ENCODE data around the gene ANKH.

DNA sequence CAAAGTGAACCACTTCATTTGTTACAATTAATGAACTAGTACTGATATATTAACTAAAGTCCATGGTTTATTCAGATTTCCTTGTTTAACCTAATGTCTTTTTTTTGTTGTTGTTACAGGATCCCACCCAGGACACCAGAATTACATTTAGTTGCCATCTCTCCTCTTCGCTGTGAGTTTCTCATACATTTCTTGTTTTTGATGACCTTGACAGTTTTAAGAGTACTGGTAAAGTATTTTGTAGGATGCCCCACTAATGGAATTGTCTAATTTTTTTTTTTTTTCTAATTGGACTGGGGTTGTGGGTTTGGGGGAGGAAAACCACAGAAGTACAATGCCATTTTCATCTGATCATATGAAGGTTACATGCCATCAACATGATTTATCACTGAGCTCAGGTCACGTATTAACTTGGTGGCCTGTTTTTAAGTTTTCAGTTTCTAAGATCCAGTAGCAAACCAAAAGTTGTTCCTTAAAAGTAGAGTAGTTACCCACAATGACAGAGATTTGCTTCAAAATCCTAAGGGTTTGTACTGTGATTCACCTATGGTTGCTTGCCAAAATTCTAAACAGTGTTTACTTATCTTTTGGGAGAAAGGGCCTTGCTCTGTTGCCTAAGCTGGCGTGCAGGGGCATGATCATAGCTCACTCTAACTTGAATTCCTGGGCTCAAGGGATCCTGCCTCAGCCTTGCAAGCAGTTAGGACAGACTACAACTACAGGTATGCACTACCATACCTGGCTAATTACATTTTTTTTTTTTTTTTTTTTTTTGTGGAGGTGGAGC is 211.6 kb downstream of the ANKH start:
- TF ChIP-seq, protein P1, sequence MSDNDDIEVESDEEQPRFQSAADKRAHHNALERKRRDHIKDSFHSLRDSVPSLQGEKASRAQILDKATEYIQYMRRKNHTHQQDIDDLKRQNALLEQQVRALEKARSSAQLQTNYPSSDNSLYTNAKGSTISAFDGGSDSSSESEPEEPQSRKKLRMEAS (IDR thresholded peaks at IDR 0.05) = no peak
- TF ChIP-seq, protein P2, sequence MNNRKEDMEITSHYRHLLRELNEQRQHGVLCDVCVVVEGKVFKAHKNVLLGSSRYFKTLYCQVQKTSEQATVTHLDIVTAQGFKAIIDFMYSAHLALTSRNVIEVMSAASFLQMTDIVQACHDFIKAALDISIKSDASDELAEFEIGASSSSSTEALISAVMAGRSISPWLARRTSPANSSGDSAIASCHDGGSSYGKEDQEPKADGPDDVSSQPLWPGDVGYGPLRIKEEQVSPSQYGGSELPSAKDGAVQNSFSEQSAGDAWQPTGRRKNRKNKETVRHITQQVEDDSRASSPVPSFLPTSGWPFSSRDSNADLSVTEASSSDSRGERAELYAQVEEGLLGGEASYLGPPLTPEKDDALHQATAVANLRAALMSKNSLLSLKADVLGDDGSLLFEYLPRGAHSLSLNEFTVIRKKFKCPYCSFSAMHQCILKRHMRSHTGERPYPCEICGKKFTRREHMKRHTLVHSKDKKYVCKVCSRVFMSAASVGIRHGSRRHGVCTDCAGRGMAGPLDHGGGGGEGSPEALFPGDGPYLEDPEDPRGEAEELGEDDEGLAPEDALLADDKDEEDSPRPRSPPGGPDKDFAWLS (CRISPR knock-in tag; IDR thresholded peaks at IDR 0.05; ENCODE audit: borderline replicate concordance) = no peak
- no peak for TF ChIP-seq SIX1 (CRISPR knock-in tag; IDR thresholded peaks at IDR 0.05; ENCODE audit: borderline replicate concordance)
- TF ChIP-seq, protein P3, sequence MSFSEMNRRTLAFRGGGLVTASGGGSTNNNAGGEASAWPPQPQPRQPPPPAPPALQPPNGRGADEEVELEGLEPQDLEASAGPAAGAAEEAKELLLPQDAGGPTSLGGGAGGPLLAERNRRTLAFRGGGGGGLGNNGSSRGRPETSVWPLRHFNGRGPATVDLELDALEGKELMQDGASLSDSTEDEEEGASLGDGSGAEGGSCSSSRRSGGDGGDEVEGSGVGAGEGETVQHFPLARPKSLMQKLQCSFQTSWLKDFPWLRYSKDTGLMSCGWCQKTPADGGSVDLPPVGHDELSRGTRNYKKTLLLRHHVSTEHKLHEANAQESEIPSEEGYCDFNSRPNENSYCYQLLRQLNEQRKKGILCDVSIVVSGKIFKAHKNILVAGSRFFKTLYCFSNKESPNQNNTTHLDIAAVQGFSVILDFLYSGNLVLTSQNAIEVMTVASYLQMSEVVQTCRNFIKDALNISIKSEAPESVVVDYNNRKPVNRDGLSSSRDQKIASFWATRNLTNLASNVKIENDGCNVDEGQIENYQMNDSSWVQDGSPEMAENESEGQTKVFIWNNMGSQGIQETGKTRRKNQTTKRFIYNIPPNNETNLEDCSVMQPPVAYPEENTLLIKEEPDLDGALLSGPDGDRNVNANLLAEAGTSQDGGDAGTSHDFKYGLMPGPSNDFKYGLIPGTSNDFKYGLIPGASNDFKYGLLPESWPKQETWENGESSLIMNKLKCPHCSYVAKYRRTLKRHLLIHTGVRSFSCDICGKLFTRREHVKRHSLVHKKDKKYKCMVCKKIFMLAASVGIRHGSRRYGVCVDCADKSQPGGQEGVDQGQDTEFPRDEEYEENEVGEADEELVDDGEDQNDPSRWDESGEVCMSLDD (CRISPR knock-in tag; IDR thresholded peaks at IDR 0.05; ENCODE audit: borderline replicate concordance) = no peak
- no peak for TF ChIP-seq HMG20B (CRISPR knock-in tag; conservative IDR thresholded peaks at IDR 0.05)
- TF ChIP-seq, protein P4, sequence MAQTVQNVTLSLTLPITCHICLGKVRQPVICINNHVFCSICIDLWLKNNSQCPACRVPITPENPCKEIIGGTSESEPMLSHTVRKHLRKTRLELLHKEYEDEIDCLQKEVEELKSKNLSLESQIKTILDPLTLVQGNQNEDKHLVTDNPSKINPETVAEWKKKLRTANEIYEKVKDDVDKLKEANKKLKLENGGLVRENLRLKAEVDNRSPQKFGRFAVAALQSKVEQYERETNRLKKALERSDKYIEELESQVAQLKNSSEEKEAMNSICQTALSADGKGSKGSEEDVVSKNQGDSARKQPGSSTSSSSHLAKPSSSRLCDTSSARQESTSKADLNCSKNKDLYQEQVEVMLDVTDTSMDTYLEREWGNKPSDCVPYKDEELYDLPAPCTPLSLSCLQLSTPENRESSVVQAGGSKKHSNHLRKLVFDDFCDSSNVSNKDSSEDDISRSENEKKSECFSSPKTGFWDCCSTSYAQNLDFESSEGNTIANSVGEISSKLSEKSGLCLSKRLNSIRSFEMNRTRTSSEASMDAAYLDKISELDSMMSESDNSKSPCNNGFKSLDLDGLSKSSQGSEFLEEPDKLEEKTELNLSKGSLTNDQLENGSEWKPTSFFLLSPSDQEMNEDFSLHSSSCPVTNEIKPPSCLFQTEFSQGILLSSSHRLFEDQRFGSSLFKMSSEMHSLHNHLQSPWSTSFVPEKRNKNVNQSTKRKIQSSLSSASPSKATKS (CRISPR knock-in tag; IDR thresholded peaks at IDR 0.05) = no peak
